GM04504 (cell line): ENCODE results near the gene TMX2.
A peak's percentile ranks its signal among the peaks of the same experiment; 100 is the strongest.
"Not testable (repeated sequence)": the region's sequence is repeated elsewhere in the genome, so short reads cannot be mapped to it uniquely, and the experiment has no call there.

Source experiments
- DNase-seq: peaks from one replicate; pipeline ENCODE4 v3.0.0-alpha.2; 2012; ENCODE audit warnings: low read depth

TMX2 gene

GRCh38 chr11:57712256-57713150, at the start of gene TMX2:
TMX2 (plus strand) TSS chr11:57712593; CDS start chr11:57712619, 26 bp downstream.
- DNase-seq: peak; percentile 98

DNA sequence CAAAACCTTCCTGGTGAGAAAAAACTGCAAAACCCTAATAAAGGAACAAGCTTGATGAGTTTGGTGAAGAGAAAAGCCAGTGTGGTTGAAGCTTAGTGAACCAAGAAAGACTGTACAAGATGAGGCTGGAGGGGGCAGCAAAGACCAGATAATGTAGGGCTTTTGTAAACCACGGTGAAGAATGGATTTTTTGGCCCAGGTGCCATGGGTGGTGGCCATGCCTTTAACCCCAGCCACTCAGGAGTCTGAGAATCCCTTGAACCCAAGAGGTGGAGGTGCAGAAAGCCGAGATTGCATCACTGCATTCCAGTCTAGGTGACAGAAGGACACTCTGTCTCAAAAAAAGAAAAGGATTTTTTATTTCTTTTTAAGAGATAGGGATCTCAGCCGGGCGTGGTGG, 49.5 kb upstream of the TMX2 start:
- DNase-seq: no peak

- no peak for DNase-seq
Observed at GRCh38 chr11:57663975-57664374, 48.4 kb upstream of the TMX2 start.

DNA sequence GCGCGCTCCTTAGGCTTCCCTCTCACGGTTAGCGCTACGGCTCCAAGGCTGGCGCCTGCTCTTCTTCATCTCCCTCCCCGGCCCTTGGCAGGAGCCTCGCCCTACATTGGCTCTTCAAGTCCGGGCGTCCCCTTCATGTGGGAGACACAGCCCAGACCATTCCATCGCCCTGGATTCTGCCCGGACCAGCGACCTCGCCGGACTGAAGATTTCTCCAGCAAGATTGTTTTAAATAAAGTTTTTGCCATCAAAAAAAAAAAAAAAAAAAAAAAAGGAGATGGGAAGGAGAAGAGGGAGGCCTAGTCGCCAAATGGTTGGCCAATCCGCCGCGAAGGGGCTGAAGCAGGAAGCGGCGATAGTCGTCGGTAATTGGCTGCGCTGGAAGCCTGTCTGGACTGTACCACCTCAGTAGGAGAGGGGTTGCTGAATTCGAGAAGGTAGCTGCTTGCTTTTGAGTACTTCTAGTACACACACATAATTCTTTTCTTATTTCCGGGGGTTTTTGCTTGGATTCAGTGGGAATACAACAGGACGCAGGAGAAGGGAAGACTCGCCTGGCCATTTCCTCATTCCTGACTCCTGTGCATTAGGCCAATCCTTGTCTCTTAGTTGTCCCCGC, 45.2 kb upstream of the TMX2 start:
- peak; percentile 97 for DNase-seq

- DNase-seq: peak; percentile 99
Observed at GRCh38 chr11:57667736-57668433, 44.5 kb upstream of the TMX2 start, which contains the start of gene ZDHHC5. ZDHHC5 (plus strand) TSS chr11:57668114; CDS start chr11:57673091, 4,977 bp downstream.

- DNase-seq: no peak
Observed at GRCh38 chr11:57668434-57668782, 44.0 kb upstream of the TMX2 start.

DNA sequence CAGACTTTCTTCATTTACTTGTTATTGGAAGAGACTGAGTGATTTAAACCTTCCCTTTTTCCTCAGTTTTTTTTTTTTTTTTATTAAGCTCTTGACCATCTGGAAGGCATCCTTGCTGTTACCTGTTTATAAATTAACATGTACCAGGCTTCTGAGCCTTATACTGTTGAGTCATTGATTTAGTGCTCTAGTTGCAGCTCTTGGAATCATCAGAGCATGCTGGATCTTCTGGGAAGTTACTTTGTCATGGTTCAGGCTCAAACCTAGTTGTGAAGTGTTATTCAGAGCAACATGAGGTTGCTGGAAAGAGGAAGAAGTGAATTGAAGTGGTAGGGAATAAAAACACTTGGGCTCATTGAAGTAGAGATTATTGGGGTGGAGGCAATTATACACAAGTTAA, 38.1 kb upstream of the TMX2 start:
- DNase-seq: no peak

DNA sequence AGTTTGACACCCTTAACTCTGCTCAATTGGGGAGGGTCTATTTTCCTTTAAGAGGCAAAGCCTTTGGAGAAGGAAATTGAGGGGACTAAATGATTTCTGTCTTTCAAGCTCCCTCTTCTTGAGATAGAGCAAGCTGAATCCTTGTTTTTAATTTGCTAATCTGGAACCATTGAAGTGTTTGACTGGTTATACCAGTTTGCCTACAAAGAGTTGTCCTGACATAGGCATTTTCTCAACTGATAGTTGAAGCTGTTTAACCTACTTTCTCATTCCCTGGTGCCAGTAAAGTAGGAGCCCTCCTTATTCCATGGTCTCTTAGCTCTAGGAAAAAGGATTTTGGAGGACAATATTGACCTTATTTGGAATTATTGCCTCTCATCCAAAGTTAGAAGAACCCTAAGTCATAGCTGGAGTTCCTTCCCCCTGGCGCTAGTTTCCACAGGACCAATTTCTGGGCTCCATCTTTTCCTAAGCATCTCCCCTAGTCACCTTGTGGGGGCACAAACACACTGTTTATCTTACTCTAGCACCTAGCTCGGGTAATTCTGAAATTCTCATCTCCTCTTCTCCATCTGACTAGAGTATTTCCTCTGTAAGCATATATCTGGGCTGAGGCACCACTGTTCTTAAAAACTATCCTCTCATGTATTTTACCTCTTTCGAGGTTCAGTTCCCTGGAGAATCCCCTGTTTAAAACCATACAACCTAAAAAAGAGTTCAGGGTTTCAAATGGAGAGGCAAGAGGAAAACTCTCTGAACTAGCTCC, 37.0 kb upstream of the TMX2 start:
- DNase-seq: no peak

- DNase-seq: no peak
Observed at GRCh38 chr11:57679396-57679795, 33.0 kb upstream of the TMX2 start.

GRCh38 chr11:57680552-57680874, 31.9 kb upstream of the TMX2 start:
- DNase-seq: peak; percentile 9

GRCh38 chr11:57681168-57681567, 31.2 kb upstream of the TMX2 start:
- no peak for DNase-seq

- not testable (repeated sequence) for DNase-seq
Observed at GRCh38 chr11:57690474-57690873, 21.9 kb upstream of the TMX2 start.

DNA sequence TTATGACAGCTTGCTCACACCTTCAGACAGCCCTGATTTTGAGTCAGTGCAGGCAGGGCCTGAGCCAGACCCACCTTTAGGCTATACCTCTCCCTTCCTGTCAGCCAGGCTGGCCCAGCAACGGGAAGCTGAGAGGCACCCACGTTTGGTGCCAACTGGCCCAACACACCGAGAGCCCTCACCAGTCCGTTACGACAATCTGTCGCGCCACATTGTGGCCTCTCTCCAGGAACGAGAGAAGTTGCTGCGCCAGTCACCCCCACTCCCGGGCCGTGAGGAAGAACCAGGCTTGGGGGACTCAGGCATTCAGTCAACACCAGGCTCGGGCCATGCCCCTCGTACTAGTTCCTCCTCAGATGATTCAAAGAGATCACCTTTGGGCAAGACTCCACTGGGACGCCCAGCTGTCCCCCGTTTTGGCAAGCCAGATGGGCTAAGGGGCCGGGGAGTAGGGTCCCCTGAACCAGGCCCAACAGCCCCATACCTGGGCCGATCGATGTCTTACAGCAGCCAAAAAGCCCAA, 13.5 kb upstream of the TMX2 start:
- no peak for DNase-seq

DNA sequence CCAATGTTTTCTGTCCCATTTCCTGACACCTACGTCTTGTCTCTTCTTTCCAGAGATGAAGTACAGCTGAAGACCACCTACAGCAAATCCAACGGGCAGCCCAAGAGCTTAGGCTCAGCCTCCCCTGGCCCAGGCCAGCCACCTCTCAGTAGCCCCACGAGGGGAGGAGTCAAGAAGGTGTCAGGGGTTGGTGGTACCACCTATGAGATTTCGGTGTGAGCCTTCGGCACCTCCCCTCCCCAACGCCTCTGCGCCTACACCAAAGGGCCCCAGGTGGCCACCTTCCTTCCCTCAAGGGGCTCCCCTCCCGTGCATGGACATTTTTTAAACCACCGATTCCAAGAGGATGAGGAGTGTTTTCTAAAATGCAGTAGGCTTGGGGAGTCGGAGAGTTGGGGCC, 12.6 kb upstream of the TMX2 start:
- no peak for DNase-seq

- no peak for DNase-seq
Observed at GRCh38 chr11:57700425-57700824, 12.0 kb upstream of the TMX2 start.

GRCh38 chr11:57703341-57703740, 9.1 kb upstream of the TMX2 start:
- no peak for DNase-seq

DNA sequence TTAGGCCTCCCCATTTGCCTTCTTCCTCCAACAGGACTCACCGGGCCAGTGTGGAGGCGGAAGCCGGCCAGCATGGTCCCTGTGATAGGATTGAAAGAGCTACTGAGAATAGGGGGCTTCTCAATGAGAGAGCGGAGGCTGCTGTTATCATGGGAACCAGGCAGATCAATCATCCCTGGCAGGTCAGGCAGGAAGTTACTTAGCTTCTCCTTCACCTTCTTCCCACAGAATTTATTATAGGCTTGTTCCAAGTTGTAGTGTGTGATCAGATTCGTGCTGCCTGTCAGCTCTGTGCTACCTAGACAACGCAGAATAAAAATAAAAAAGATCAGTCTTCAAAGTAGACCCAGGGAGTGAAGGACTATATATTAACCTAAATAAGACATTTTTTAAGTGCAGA, 7.5 kb upstream of the TMX2 start:
- DNase-seq: no peak

- DNase-seq: not testable (repeated sequence)
Observed at GRCh38 chr11:57705432-57705831, 7.0 kb upstream of the TMX2 start.

GRCh38 chr11:57709802-57710367, 2.5 kb upstream of the TMX2 start:
- no peak for DNase-seq

DNA sequence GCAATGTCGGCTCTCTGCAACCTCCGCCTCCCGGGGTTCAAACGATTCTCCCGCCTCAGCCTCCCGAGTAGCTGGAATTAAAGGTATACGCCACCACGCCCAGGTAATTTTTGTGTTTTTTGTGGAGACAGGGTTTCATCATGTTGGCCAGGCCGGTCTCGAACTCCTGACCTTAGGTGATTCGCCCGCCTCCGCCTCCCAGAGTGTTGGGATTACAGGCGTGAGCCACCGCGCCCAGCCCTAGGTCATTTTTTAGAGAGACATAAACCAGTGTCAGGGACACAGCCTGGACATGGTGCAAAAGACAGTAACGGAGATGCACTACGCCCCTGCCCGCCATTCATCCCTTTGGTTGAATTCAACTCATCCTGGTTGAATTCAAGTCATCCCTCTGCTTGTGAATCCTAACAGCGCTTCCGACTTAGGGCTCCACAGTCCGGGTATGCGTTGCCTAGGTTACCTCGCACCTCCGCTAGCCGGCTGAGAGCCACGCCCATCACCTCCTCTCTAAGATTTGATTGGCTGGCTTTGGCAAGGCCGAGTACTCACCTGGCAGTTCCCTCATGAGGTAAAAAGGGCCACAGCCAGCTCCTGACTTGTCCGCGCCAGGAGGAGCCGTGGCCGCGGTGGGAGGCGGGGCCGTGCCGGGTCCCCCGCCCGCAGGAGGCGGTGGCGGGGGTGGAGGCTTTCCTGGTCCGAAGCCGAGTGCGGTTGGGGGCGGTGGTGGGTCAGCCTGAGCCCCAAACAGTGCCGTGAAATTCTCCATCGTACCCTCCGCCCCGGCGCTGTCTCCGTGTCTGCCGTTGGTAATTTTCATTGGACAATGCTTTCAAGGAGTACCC, 758 bp upstream of the TMX2 start, which contains the start of gene MED19:
TSS of gene MED19 (minus strand) at position 802 of the 842 bp plus-strand sequence. CDS start at position 766, 36 bp downstream.
- DNase-seq: peak; percentile 32

DNA sequence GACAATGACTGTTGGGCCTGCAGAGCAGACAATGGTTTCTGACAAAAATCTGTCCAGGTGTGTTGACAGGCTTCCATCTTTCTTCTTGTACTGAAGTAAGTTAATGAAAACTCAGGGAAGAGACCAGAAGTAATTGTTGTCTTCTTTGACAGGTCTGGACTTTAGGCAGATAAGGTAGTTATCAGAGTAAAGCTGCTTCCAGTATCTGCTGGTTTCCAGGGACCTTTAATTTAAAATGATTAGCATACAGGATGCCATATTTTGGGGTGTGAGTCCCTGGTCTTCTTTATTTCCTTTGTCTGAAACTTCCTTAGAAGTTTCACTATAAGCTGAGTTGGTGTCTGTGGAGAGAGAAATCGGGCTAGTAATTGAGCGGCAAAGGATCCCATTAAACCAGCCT, 1.4 kb downstream of the TMX2 start:
- DNase-seq: no peak
